Measurements from ENCODE around the gene SLC35F5. TPM values are rescaled to one million over a fixed set of nuclear protein-coding genes. Genes with fewer than 3 reads are reported as not detected.
"Not testable (repeated sequence)": the region's sequence is repeated elsewhere in the genome, so short reads cannot be mapped to it uniquely, and the experiment has no call there.

SLC35F5 gene
- total and polyA plus RNA-seq, 9 donors = 19.5 to 77.9 (median 59.8) TPM

DNA sequence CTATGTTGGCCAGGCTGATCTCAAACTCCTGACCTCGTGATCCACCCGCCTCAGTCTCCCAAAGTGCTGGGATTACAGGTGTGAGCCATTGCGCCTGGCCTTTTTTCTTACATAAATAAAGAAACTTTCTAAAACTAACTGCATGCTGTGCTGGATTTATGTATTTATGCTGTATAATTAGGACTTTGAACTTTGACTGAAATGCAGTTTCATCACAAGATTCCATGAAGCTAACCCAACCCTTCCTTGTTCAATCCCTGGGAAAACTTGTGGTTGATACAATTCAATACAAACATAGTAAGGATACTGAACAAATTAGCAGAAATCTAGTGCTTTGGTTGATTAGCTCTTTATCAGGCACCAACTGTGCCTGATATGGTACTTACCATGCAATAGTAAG lies 20.9 kb upstream of the SLC35F5 start:
- Histone ChIP-seq H3K36me3 (no peaks in the 10 kb centered on the region), H3K27me3 (no peaks in the 10 kb centered on the region), H3K4me3 (no peak overlapping the region), H3K9me3 (no peaks in the 10 kb centered on the region), H3K27ac (no peak overlapping the region), H3K4me1 (ENCODE audit: insufficient read depth) (no peaks in the 10 kb centered on the region)
- no peak for TF ChIP-seq EP300 (IDR thresholded peaks at IDR 0.05)
- no peak for TF ChIP-seq POLR2A (IDR thresholded peaks at IDR 0.05)
- WGBS, 3 donors = 91 to 98% (median 96%) methylated on average over 3 of the region's 3 CpGs
- no peak for DNase-seq
- intact Hi-C loops (cut with DNase I) = no loop called here

DNA sequence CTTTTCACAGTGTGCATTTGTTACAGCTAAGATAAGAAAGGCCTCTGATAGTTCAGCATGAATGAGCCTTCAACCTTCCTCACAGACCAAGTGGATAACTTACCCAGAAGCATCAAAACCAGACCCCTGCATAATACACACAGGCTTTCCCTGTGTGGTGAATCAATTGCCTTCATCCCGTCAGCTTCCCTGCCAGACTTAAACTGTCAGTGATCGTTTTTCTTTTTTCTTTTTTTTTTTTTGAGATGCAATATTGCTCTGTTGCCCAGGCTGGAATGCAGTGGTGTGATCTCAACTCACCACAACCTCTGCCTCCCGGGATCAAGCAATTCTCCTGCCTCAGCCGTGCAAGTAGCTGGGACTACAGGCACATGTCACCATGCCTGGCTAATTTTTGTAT lies 20.5 kb upstream of the SLC35F5 start:
- Histone ChIP-seq H3K27ac (no peak overlapping the region), H3K36me3 (no peaks in the 10 kb centered on the region), H3K27me3 (no peaks in the 10 kb centered on the region), H3K4me3 (no peak overlapping the region), H3K9me3 (no peaks in the 10 kb centered on the region), H3K4me1 (ENCODE audit: insufficient read depth) (no peaks in the 10 kb centered on the region)
- intact Hi-C loops (cut with DNase I) = no loop called here
- 49 to 61% (median 56%) methylated on average over 4 of the region's 4 CpGs for WGBS, 3 donors
- DNase-seq = no peak
- TF ChIP-seq, protein P1, sequence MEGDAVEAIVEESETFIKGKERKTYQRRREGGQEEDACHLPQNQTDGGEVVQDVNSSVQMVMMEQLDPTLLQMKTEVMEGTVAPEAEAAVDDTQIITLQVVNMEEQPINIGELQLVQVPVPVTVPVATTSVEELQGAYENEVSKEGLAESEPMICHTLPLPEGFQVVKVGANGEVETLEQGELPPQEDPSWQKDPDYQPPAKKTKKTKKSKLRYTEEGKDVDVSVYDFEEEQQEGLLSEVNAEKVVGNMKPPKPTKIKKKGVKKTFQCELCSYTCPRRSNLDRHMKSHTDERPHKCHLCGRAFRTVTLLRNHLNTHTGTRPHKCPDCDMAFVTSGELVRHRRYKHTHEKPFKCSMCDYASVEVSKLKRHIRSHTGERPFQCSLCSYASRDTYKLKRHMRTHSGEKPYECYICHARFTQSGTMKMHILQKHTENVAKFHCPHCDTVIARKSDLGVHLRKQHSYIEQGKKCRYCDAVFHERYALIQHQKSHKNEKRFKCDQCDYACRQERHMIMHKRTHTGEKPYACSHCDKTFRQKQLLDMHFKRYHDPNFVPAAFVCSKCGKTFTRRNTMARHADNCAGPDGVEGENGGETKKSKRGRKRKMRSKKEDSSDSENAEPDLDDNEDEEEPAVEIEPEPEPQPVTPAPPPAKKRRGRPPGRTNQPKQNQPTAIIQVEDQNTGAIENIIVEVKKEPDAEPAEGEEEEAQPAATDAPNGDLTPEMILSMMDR (IDR thresholded peaks at IDR 0.05) = no peak
- TF ChIP-seq POLR2A (IDR thresholded peaks at IDR 0.05) (no peak), EP300 (IDR thresholded peaks at IDR 0.05) (no peak)

DNA sequence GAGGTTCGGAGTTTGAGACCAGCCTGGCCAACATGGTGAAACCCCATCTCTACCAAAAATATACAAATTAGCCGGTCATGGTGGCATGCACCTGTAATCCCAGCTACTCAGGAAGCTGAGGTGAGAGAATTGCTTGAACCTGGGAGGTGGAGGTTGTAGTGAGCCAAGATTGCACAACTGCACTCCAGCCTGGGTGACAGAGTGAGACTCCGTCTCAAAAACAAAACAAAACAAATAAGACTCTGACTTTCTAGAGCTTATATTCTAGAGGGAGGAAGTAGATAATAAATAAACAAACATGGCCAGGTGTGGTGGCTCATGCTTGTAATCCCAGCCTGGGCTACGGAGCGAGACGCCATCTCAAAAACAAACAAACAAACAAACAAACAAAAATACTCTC lies 18.2 kb upstream of the SLC35F5 start:
- H3K9me3 ChIP-seq; H3K36me3 ChIP-seq; H3K4me3 ChIP-seq; H3K4me1 ChIP-seq (ENCODE audit: insufficient read depth); intact Hi-C loops (cut with DNase I); DNase-seq; H3K27ac ChIP-seq; H3K27me3 ChIP-seq: not testable (repeated sequence)
- 60 to 65% (median 63%) methylated on average over 6 of the region's 6 CpGs for WGBS, 3 donors

- Histone ChIP-seq H3K9me3 (no peaks in the 10 kb centered on the region), H3K4me3 (no peak overlapping the region), H3K36me3 (no peaks in the 10 kb centered on the region), H3K27ac (no peak overlapping the region), H3K27me3 (no peaks in the 10 kb centered on the region), H3K4me1 (ENCODE audit: insufficient read depth) (no peaks in the 10 kb centered on the region)
- no peak for DNase-seq
- WGBS, 3 donors = 82 to 84% (median 84%) methylated on average over 3 of the region's 3 CpGs
- no peak for TF ChIP-seq EP300 (IDR thresholded peaks at IDR 0.05)
- intact Hi-C loops (cut with DNase I) = no loop called here
Measured at GRCh38 chr2:113770929-113771328, 14.5 kb upstream of the SLC35F5 start.

DNA sequence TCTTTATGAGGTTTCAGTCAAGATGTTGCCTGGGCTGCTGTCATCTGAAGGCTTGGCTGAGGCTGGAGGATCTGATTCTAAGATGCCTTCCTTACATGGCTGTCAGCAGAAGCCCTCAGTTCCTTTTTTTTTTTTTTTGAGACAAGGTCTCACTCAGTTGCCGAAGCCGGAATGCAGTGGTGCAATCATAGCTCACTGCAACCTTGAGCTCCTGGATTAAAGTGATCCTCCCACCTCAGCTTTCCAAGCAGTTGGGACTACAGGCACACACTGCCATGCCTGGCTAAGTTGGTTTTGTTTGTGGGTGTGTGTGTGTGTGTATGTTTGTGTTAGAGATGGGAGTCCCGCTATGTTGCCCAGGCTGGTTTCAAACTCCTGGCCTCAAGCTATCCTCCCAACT lies 13.1 kb upstream of the SLC35F5 start:
- TF ChIP-seq, protein P1 (IDR thresholded peaks at IDR 0.05) = no peak
- TF ChIP-seq EP300 (IDR thresholded peaks at IDR 0.05) = no peak
- TF ChIP-seq POLR2A (IDR thresholded peaks at IDR 0.05) = no peak
- H3K9me3 ChIP-seq = no peaks in the 10 kb centered on the region
- H3K36me3 ChIP-seq = no peaks in the 10 kb centered on the region
- intact Hi-C loops (cut with DNase I) = no loop called here
- no peak overlapping the region for H3K27ac ChIP-seq
- no peaks in the 10 kb centered on the region for H3K4me1 ChIP-seq (ENCODE audit: insufficient read depth)
- no peaks in the 10 kb centered on the region for H3K27me3 ChIP-seq
- 93 to 95% (median 95%) methylated on average over 3 of the region's 3 CpGs for WGBS, 3 donors
- DNase-seq = no peak
- no peak overlapping the region for H3K4me3 ChIP-seq

DNA sequence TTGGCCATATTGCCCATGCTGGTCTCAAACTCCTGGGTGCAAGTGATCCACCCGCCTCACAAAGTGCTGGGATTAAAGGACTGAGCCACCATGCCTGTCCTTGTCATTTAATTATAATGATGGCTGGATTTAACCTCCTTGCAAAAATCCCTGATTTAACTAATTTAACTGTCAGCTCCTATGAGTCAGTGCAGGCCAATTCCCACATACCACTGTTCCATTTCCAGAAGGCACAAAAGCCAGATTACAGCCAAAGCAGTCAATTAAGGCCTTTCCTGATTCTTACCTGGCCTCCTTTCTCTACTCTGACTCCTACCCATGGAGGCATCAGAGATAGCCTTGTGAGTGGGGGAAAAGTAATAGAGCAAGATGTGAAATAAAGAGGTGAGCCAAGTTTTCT lies 12.3 kb upstream of the SLC35F5 start:
- intact Hi-C loops (cut with DNase I) = no loop called here

More for the DNA sequence above, 12.3 kb upstream of the SLC35F5 start:
- no peaks in the 10 kb centered on the region for H3K4me1 ChIP-seq (ENCODE audit: insufficient read depth)
- H3K4me3 ChIP-seq = no peak overlapping the region
- no peak overlapping the region for H3K27ac ChIP-seq
- H3K27me3 ChIP-seq = no peaks in the 10 kb centered on the region
- TF ChIP-seq EP300 (IDR thresholded peaks at IDR 0.05) (no peak), POLR2A (IDR thresholded peaks at IDR 0.05) (no peak)
- TF ChIP-seq, protein P1 (IDR thresholded peaks at IDR 0.05) = no peak
- no peak for DNase-seq
- H3K36me3 ChIP-seq = no peaks in the 10 kb centered on the region
- WGBS, 3 donors = 90 to 100% (median 95%) methylated on average over 1 of the region's 1 CpG
- no peaks in the 10 kb centered on the region for H3K9me3 ChIP-seq
